Panc1 (cell line): Measurements from ENCODE around the gene NKX6-2. TPM values are rescaled to one million over a fixed set of nuclear protein-coding genes. Genes with fewer than 3 reads are reported as not detected.

Experiments used
- ATAC-seq: fragments of 200-7000 bp; cut with Tn5 transposase; 2 replicates; pipeline ENCODE4 v1.9.1; 2020; ENCODE audit warnings: mild to moderate bottlenecking, moderate library complexity
- BruUV-seq: library from RNA; stranded (reverse); fragments of 400-500 nt; replicated peaks from 2 replicates; lab custom pipeline; 2021; lab: Mats Ljungman, UMichigan
- CTCF ChIA-PET: fragments of 300-600 bp; sonication (Branson Sonifier 250); formaldehyde crosslinking; loops from one replicate; lab custom pipeline; 2022; ENCODE audit warnings: antibody characterized with exemption; lab: Charles Lee
- POLR2A ChIA-PET: fragments of 300-600 bp; sonication (Branson Sonifier 250); formaldehyde crosslinking; loops from one replicate; lab custom pipeline; 2022; ENCODE audit warnings: antibody characterized with exemption; lab: Charles Lee
- DNase-seq: peaks from one replicate; pipeline ENCODE4 v3.0.0-alpha.2; 2010; ENCODE audit warnings: low read depth, low spot score
- H3K27ac ChIP-seq: 2 replicates; pipeline ENCODE4 v1.5.1; 2011; ENCODE audit warnings: mild to moderate bottlenecking, low read length, inconsistent platforms
- H3K27me3 ChIP-seq: fragments of 200-500 bp; sonication (Bioruptor generic); 2 replicates; pipeline ENCODE4 v1.6.0; 2014; ENCODE audit warnings: low read length, inconsistent platforms; ENCODE audit not compliant: control insufficient read depth, insufficient read depth
- H3K36me3 ChIP-seq: fragments of 200-500 bp; sonication (Bioruptor generic); 2 replicates; pipeline ENCODE4 v1.5.1; 2014; ENCODE audit warnings: inconsistent platforms, mild to moderate bottlenecking, low read length, moderate library complexity; ENCODE audit not compliant: control insufficient read depth, insufficient read depth
- H3K4me1 ChIP-seq: 2 replicates; pipeline ENCODE4 v1.5.1; 2011; ENCODE audit warnings: inconsistent platforms, mild to moderate bottlenecking, low read length, moderate library complexity; ENCODE audit not compliant: control insufficient read depth, insufficient read depth
- H3K4me3 ChIP-seq, 2 experiments: 2 replicates each; pipeline ENCODE4 v1.5.1; 2011 to 2012; ENCODE audit warnings: low read depth in 2 of 2, low read length in 2 of 2, mild to moderate bottlenecking in 2 of 2, inconsistent platforms in 1 of 2, moderate library complexity in 1 of 2
- H3K9me3 ChIP-seq: fragments of 200-500 bp; sonication (Bioruptor generic); 2 replicates; pipeline ENCODE4 v1.5.1; 2014; ENCODE audit warnings: low read depth, mild to moderate bottlenecking, inconsistent platforms, low read length, moderate library complexity; ENCODE audit not compliant: control insufficient read depth, insufficient read depth
- POLR2AphosphoS5 ChIP-seq: IDR thresholded peaks from 2 replicates; pipeline ENCODE4 v1.6.1; 2012; ENCODE audit warnings: mild to moderate bottlenecking, low read depth, low read length, moderate library complexity
- SIN3A ChIP-seq: IDR thresholded peaks from 2 replicates; pipeline ENCODE4 v1.6.1; 2012; ENCODE audit warnings: low read depth, mild to moderate bottlenecking, low read length, moderate library complexity, borderline replicate concordance; ENCODE audit not compliant: insufficient read depth
- TCF7L2 ChIP-seq: IDR thresholded peaks from 2 replicates; pipeline ENCODE4 v1.6.1; 2011; ENCODE audit warnings: mild to moderate bottlenecking, low read depth, low read length, inconsistent platforms
- in situ Hi-C: cut with HindIII; loops from 2 replicates; pipeline ENCODE4 v1.10.0; 2016; ENCODE audit warnings: low sequenced_read_pairs, low pct_unique_long_range_greater_than_20kb
- intact Hi-C: fragments of 100-400 bp; cut with micrococcal nuclease; formaldehyde crosslinking; loops from one replicate; pipeline ENCODE4 v1.10.0; 2022; ENCODE audit not compliant: unreplicated experiment
- total RNA-seq: library from RNA; stranded (reverse); gene quantifications from one replicate; pipeline ENCODE4 v1.2.1, GENCODE V29; 2021; ENCODE audit not compliant: unreplicated experiment
- TF ChIP-seq, protein P1 (sequence below): fragments of 450-650 bp; IDR thresholded peaks from 2 replicates; pipeline ENCODE4 v1.5.1; 2017; ENCODE audit warnings: mild to moderate bottlenecking
- TF ChIP-seq, protein P2 (sequence below), 2 experiments: IDR thresholded peaks; 2 replicates each; pipeline ENCODE4 v1.6.1; 2011 to 2012; ENCODE audit warnings: low read depth in 2 of 2, control low read depth in 1 of 2, low read length in 1 of 2, mild to moderate bottlenecking in 1 of 2, moderate library complexity in 1 of 2; ENCODE audit not compliant: insufficient read depth in 1 of 2

The NKX6-2 gene
- total RNA-seq, 1 experiment from 2014 or later: 1.6 TPM

DNA sequence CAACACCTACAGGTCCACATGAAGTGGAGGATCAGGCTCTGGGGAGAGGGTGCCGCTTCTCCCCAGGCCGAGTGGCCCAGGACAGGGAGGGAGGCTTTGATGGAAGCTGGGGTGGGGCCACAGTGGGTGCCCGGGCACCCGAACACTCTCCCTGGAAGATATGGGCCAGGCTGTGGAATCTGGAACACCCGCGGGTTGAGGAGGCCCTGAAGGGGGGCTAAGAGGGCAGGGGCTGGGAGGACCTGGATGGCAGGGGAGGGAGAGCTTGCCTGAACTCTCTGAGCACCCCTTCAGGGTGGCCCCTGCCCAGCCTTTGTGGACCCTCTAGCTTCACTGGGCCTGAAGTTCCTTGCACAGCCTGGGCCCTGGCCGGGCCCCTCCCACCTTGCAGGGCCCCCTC is 4.5 kb upstream of the NKX6-2 start:
- H3K9me3 ChIP-seq: no peaks in the 10 kb centered on the region
- H3K4me1 ChIP-seq: peaks cover 12% of the 10 kb centered on the region
- ATAC-seq (no peak), DNase-seq (no peak)
- H3K36me3 ChIP-seq: no peaks in the 10 kb centered on the region
- BruUV-seq: no TSS peak
- ChIA-PET CTCF (no interaction called here), POLR2A (interaction anchor here (0.5 kb wide), 1 partner anchor 19 kb away, joined by 7 read pairs; no protein-coding TSS in a partner anchor)
- no peak overlapping the region for H3K27ac ChIP-seq
- TF ChIP-seq, protein P1, sequence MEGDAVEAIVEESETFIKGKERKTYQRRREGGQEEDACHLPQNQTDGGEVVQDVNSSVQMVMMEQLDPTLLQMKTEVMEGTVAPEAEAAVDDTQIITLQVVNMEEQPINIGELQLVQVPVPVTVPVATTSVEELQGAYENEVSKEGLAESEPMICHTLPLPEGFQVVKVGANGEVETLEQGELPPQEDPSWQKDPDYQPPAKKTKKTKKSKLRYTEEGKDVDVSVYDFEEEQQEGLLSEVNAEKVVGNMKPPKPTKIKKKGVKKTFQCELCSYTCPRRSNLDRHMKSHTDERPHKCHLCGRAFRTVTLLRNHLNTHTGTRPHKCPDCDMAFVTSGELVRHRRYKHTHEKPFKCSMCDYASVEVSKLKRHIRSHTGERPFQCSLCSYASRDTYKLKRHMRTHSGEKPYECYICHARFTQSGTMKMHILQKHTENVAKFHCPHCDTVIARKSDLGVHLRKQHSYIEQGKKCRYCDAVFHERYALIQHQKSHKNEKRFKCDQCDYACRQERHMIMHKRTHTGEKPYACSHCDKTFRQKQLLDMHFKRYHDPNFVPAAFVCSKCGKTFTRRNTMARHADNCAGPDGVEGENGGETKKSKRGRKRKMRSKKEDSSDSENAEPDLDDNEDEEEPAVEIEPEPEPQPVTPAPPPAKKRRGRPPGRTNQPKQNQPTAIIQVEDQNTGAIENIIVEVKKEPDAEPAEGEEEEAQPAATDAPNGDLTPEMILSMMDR: no peak
- TF ChIP-seq POLR2AphosphoS5 (no peak), SIN3A (no peak), TCF7L2 (no peak)
- TF ChIP-seq, protein P2, sequence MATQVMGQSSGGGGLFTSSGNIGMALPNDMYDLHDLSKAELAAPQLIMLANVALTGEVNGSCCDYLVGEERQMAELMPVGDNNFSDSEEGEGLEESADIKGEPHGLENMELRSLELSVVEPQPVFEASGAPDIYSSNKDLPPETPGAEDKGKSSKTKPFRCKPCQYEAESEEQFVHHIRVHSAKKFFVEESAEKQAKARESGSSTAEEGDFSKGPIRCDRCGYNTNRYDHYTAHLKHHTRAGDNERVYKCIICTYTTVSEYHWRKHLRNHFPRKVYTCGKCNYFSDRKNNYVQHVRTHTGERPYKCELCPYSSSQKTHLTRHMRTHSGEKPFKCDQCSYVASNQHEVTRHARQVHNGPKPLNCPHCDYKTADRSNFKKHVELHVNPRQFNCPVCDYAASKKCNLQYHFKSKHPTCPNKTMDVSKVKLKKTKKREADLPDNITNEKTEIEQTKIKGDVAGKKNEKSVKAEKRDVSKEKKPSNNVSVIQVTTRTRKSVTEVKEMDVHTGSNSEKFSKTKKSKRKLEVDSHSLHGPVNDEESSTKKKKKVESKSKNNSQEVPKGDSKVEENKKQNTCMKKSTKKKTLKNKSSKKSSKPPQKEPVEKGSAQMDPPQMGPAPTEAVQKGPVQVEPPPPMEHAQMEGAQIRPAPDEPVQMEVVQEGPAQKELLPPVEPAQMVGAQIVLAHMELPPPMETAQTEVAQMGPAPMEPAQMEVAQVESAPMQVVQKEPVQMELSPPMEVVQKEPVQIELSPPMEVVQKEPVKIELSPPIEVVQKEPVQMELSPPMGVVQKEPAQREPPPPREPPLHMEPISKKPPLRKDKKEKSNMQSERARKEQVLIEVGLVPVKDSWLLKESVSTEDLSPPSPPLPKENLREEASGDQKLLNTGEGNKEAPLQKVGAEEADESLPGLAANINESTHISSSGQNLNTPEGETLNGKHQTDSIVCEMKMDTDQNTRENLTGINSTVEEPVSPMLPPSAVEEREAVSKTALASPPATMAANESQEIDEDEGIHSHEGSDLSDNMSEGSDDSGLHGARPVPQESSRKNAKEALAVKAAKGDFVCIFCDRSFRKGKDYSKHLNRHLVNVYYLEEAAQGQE (IDR thresholded peaks at IDR 0.05; ENCODE audit: insufficient read depth in 1 of 2, low read depth in 2 of 2, low read length in 1 of 2): no peak
- H3K4me3 ChIP-seq: no peak overlapping the region
- no peaks in the 10 kb centered on the region; the same call in 1 of the 2 replicates for H3K27me3 ChIP-seq
- in situ Hi-C loops: no loop called here
- intact Hi-C loops: loop anchor here (10.0 kb wide), 1 partner anchor 336 kb away; no protein-coding TSS in a partner anchor

DNA sequence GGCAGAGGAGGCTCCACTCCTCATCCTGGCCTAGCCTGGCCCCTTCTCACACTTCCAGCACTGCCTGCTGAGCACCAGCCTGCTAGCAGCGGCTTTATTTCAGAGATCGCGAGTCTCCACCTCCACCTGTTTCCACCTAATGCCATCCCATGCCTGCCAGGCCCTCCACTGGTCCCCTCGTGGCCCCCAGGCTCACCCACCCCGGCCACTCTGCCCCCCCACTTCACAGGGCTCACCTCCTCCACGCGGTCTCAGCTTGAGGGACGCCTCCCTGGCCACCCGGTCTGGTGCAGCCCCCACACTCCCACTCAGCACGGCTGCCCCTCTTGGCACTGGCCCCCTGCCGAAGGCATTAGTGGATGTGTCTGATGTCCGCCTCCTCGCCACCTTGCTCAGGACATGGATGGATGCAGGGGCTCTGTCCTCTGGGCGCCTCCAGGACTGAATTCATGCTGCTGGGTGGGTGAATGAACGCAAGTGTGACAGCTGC is 3.8 kb upstream of the NKX6-2 start:
- Histone ChIP-seq H3K27ac (no peak overlapping the region), H3K9me3 (no peaks in the 10 kb centered on the region), H3K27me3 (no peaks in the 10 kb centered on the region; the same call in 1 of the 2 replicates), H3K4me1 (peaks cover 12% of the 10 kb centered on the region), H3K36me3 (no peaks in the 10 kb centered on the region), H3K4me3 (no peak overlapping the region)
- intact Hi-C loops: loop anchor here (5.0 to 10.0 kb wide), 2 partner anchors 127 to 335 kb away; no protein-coding TSS in a partner anchor
- ChIA-PET CTCF (no interaction called here), POLR2A (no interaction called here)
- no TSS peak for BruUV-seq
- ATAC-seq: no peak
- no peak for TF ChIP-seq TCF7L2
- no peak for TF ChIP-seq SIN3A
- no peak for TF ChIP-seq POLR2AphosphoS5
- TF ChIP-seq, protein P2 (IDR thresholded peaks at IDR 0.05; ENCODE audit: insufficient read depth in 1 of 2, low read depth in 2 of 2, low read length in 1 of 2): no peak
- no peak for DNase-seq
- in situ Hi-C loops: no loop called here
